Mesothelial cell of epicardium (in vitro differentiated cells): ENCODE data around the gene ACER3. TPM values are rescaled to one million over a fixed set of nuclear protein-coding genes. Genes with fewer than 3 reads are reported as not detected.

Experiments
- DNase-seq, 2 experiments: peaks; one replicate each; pipeline ENCODE4 v3.0.0; 2021; ENCODE audit warnings: low spot score in 2 of 2; ENCODE audit not compliant: unreplicated experiment in 2 of 2
- H3K27ac Mint-ChIP-seq: 2 replicates; pipeline ENCODE4 v1.8.0; 2021; ENCODE audit warnings: mixed read lengths
- H3K27me3 Mint-ChIP-seq: 2 replicates; pipeline ENCODE4 v1.8.0; 2021; ENCODE audit warnings: low read depth, mixed read lengths
- H3K36me3 Mint-ChIP-seq: 2 replicates; pipeline ENCODE4 v1.8.0; 2021; ENCODE audit warnings: mixed read lengths
- H3K4me1 Mint-ChIP-seq: 2 replicates; pipeline ENCODE4 v1.8.0; 2021; ENCODE audit warnings: mixed read lengths
- H3K4me3 Mint-ChIP-seq: 2 replicates; pipeline ENCODE4 v1.8.0; 2021; ENCODE audit warnings: mild to moderate bottlenecking, moderate library complexity, mixed read lengths
- H3K9me3 Mint-ChIP-seq: 2 replicates; pipeline ENCODE4 v1.8.0; 2021; ENCODE audit warnings: mixed read lengths
- CTCF ChIP-seq: fragments of 200-600 bp; sonication (generic); IDR thresholded peaks from one replicate; pipeline ENCODE4 v1.5.0; 2021; ENCODE audit warnings: antibody characterized with exemption; ENCODE audit not compliant: unreplicated experiment
- total RNA-seq: library from RNA; stranded (reverse); gene quantifications from 3 replicates; pipeline ENCODE4 v1.2.1, GENCODE V29; 2021

ACER3 gene
- total RNA-seq, 1 donor from 2014 or later = 17.5 TPM

DNA sequence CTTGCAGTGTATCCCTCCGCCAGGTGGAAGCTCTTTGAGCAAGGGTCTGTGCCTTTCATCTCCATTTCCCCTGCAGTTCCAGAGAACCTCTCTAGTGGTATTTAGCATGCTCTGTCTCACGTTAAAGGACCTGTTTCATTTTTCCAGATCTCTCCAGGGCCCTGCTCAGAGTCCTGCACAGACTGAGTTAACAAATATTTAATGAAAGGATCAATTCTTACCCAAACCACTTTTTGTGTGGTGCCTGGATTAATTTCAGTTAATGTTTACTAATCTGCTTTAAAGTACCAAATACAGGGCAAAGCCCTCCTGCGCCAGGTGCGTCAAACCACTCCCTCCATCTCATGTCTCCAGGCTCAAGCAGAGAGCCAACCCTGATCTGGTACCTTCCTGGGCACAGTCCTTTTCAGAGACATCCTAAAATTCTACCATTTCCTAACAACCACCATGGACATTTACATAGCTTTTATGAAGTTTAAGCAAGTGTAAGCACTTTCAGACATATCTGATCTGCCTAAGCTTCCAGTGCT lies 18.7 kb upstream of the ACER3 start:
- Mint-ChIP-seq H3K27me3 (peaks cover 11% of the 10 kb centered on the region), H3K9me3 (peaks cover 3% of the 10 kb centered on the region), H3K4me3 (no peak overlapping the region), H3K36me3 (no peaks in the 10 kb centered on the region), H3K27ac (no peak overlapping the region), H3K4me1 (peaks cover 2% of the 10 kb centered on the region)
- DNase-seq = no peak
- TF ChIP-seq CTCF = no peak

GRCh38 chr11:76843907-76844306 lies 16.8 kb upstream of the ACER3 start:
- H3K36me3 Mint-ChIP-seq = no peaks in the 10 kb centered on the region
- H3K4me1 Mint-ChIP-seq = peaks cover 2% of the 10 kb centered on the region
- H3K27ac Mint-ChIP-seq = no peak overlapping the region
- no peak for TF ChIP-seq CTCF
- no peak overlapping the region for H3K4me3 Mint-ChIP-seq
- H3K27me3 Mint-ChIP-seq = peaks cover 11% of the 10 kb centered on the region
- H3K9me3 Mint-ChIP-seq = peaks cover 3% of the 10 kb centered on the region
- no peak for DNase-seq

DNA sequence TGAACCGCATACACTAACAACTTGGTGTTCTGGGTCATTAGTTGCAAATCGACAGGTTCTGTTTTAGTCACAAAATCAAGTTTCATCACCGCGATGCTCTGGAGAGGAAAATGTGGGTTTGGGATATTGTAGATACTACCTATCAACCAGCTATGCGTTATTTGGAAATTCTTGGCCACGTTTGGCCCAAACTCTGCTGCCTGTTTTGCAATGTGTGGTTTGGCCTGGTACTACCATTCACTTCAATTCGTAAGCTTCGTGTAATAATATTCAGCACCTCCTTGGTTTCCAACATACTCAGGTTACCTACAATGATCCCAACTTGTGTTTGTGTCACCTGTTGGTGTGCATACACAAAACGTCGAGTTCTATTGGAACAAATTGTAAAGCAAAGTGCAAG lies 16.2 kb upstream of the ACER3 start:
- Mint-ChIP-seq H3K4me3 (no peak overlapping the region), H3K27ac (no peak overlapping the region), H3K9me3 (peaks cover 3% of the 10 kb centered on the region), H3K4me1 (peaks cover 2% of the 10 kb centered on the region), H3K27me3 (peaks cover 11% of the 10 kb centered on the region), H3K36me3 (no peaks in the 10 kb centered on the region)
- no peak for TF ChIP-seq CTCF
- no peak for DNase-seq

DNA sequence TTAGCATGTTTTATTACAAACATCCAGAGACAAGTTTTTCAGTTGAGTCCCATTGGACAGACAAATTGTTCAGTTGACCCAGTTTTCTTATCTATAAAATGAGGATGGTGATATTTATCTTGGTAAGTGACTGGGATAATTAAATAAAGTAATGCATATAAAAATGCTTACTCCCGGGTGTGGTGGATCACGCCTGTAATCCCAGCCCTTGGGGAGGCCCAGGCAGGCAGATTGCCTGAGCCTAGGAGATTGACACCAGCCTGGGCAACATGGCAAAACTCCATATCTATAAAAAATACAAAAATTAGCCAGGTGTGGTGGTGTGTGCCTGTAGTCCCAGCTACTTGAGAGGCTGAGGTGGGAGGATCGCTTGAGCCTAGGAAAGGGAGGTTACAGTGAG lies 15.6 kb upstream of the ACER3 start:
- H3K9me3 Mint-ChIP-seq = peaks cover 3% of the 10 kb centered on the region
- peaks cover 12% of the 10 kb centered on the region for H3K27me3 Mint-ChIP-seq
- no peak for DNase-seq
- H3K27ac Mint-ChIP-seq = no peak overlapping the region
- no peaks in the 10 kb centered on the region for H3K36me3 Mint-ChIP-seq
- no peak overlapping the region for H3K4me3 Mint-ChIP-seq
- no peak for TF ChIP-seq CTCF
- H3K4me1 Mint-ChIP-seq = peaks cover 2% of the 10 kb centered on the region

- Mint-ChIP-seq H3K4me1 (peaks cover 2% of the 10 kb centered on the region), H3K4me3 (no peak overlapping the region), H3K36me3 (no peaks in the 10 kb centered on the region), H3K27ac (no peak overlapping the region), H3K9me3 (peaks cover 3% of the 10 kb centered on the region), H3K27me3 (peaks cover 8% of the 10 kb centered on the region)
- DNase-seq = no peak
- TF ChIP-seq CTCF = no peak
Observed at GRCh38 chr11:76846441-76846840, 14.3 kb upstream of the ACER3 start.

DNA sequence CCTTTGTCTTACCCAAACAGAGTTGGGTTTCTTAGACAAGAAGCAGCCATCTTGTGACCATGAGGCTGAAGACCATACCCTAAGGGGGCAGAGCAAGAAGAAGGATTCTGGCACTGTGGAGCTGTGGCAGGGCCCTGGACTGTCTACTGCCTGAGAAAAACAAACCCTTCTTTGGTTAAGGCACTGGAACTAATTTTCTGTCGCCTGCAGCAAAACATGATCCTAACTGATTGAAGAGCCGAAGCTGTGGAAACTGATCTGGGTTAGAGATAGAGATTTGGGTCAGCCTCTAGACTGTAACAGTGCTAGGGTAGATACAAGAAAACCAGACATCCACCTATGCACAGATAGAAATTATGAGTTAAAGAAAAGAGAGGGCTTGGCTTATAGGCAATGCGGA lies 11.3 kb upstream of the ACER3 start:
- H3K27me3 Mint-ChIP-seq = peaks cover 1% of the 10 kb centered on the region
- H3K36me3 Mint-ChIP-seq = no peaks in the 10 kb centered on the region
- H3K4me3 Mint-ChIP-seq = no peak overlapping the region
- peaks cover under 1% of the 10 kb centered on the region for H3K9me3 Mint-ChIP-seq
- no peak for DNase-seq
- no peak for TF ChIP-seq CTCF
- H3K4me1 Mint-ChIP-seq = peaks cover 2% of the 10 kb centered on the region
- no peak overlapping the region for H3K27ac Mint-ChIP-seq
